HUES64 (cell line): ENCODE results near the gene HBD.

Experiments
- H3K27ac ChIP-seq: 2 replicates; pipeline ENCODE4 v1.7.0; 2013; ENCODE audit warnings: low read depth, low read length, inconsistent platforms
- H3K27me3 ChIP-seq: 2 replicates; pipeline ENCODE4 v1.6.1; 2013; ENCODE audit warnings: mild to moderate bottlenecking, low read length; ENCODE audit not compliant: insufficient read depth
- H3K36me3 ChIP-seq: 2 replicates; pipeline ENCODE4 v1.6.1; 2013; ENCODE audit warnings: mild to moderate bottlenecking, low read length; ENCODE audit not compliant: insufficient read depth
- H3K4me1 ChIP-seq: 2 replicates; pipeline ENCODE4 v1.6.1; 2013; ENCODE audit warnings: mild to moderate bottlenecking, low read length, moderate library complexity; ENCODE audit not compliant: insufficient read depth
- H3K4me3 ChIP-seq: 2 replicates; pipeline ENCODE4 v1.5.1; 2013; ENCODE audit warnings: mild to moderate bottlenecking, low read length, moderate library complexity
- H3K9ac ChIP-seq: 2 replicates; pipeline ENCODE4 v1.6.1; 2013; ENCODE audit warnings: mild to moderate bottlenecking, low read depth, low read length
- H3K9me3 ChIP-seq: 2 replicates; pipeline ENCODE4 v1.6.1; 2013; ENCODE audit warnings: low read depth, low read length; ENCODE audit not compliant: insufficient read depth
- WGBS: fragments of 150-250, 120-280 bp; methylation state at CpG from one replicate; pipeline ENCODE4 v1.1.7; 2013; ENCODE audit warnings: missing lambda C conversion rate; 5-methylcytosine and 5-hydroxymethylcytosine counted together

HBD gene

GRCh38 chr11:5230266-5230665 lies 4.0 kb downstream of the HBD start:
- Histone ChIP-seq H3K27ac (no peak overlapping the region), H3K4me1 (no peaks in the 10 kb centered on the region), H3K27me3 (no peaks in the 10 kb centered on the region), H3K4me3 (no peak overlapping the region), H3K9ac (no peak overlapping the region), H3K9me3 (no peaks in the 10 kb centered on the region), H3K36me3 (no peaks in the 10 kb centered on the region)
- 100% methylated on average over 1 of the region's 1 CpG for WGBS

GRCh38 chr11:5229796-5230195 lies 4.5 kb downstream of the HBD start:
- no peak overlapping the region for H3K4me3 ChIP-seq
- H3K36me3 ChIP-seq: no peaks in the 10 kb centered on the region
- 100% methylated on average over 1 of the region's 2 CpGs for WGBS
- no peak overlapping the region for H3K27ac ChIP-seq
- H3K27me3 ChIP-seq: no peaks in the 10 kb centered on the region
- H3K9me3 ChIP-seq: no peaks in the 10 kb centered on the region
- no peaks in the 10 kb centered on the region for H3K4me1 ChIP-seq
- H3K9ac ChIP-seq: no peak overlapping the region

GRCh38 chr11:5229356-5229755 lies 4.9 kb downstream of the HBD start:
- Histone ChIP-seq H3K27ac (no peak overlapping the region), H3K9ac (no peak overlapping the region), H3K4me1 (no peaks in the 10 kb centered on the region), H3K36me3 (no peaks in the 10 kb centered on the region), H3K4me3 (no peak overlapping the region), H3K27me3 (no peaks in the 10 kb centered on the region), H3K9me3 (no peaks in the 10 kb centered on the region)
- WGBS: no CpG with 5 or more reads among the region's 1 CpG

GRCh38 chr11:5228124-5228523 lies 6.2 kb downstream of the HBD start:
- no peak overlapping the region for H3K4me3 ChIP-seq
- no peak overlapping the region for H3K27ac ChIP-seq
- H3K36me3 ChIP-seq: no peaks in the 10 kb centered on the region
- no peak overlapping the region for H3K9ac ChIP-seq
- no peaks in the 10 kb centered on the region for H3K4me1 ChIP-seq
- 88% methylated on average over 3 of the region's 5 CpGs for WGBS
- no peaks in the 10 kb centered on the region for H3K9me3 ChIP-seq
- no peaks in the 10 kb centered on the region for H3K27me3 ChIP-seq

- WGBS: 90% methylated on average over 1 of the region's 1 CpG
- Histone ChIP-seq H3K9me3 (no peaks in the 10 kb centered on the region), H3K36me3 (no peaks in the 10 kb centered on the region), H3K4me3 (no peak overlapping the region), H3K9ac (no peak overlapping the region), H3K4me1 (no peaks in the 10 kb centered on the region), H3K27ac (no peak overlapping the region), H3K27me3 (no peaks in the 10 kb centered on the region)
Observed at GRCh38 chr11:5227681-5228080, 6.6 kb downstream of the HBD start.

GRCh38 chr11:5226732-5227310 lies 7.5 kb downstream of the HBD start, which contains the start of gene HBB:
HBB (minus strand) TSS chr11:5227071; CDS start chr11:5227021, 50 bp downstream.
- Histone ChIP-seq H3K9ac (no peak within 1 kb of the TSS), H3K36me3 (no peaks in the 10 kb centered on the region), H3K27me3 (no peaks in the 10 kb centered on the region), H3K4me3 (no peak within 1 kb of the TSS), H3K27ac (no peak within 1 kb of the TSS), H3K4me1 (no peaks in the 10 kb centered on the region), H3K9me3 (peaks cover 5% of the 10 kb centered on the region; the same call in 1 of the 2 replicates)
- 92% methylated on average over 3 of the region's 3 CpGs for WGBS

GRCh38 chr11:5225480-5225871 lies 8.8 kb downstream of the HBD start:
- Histone ChIP-seq H3K9ac (no peak overlapping the region), H3K4me1 (no peaks in the 10 kb centered on the region), H3K27ac (no peak overlapping the region), H3K27me3 (no peaks in the 10 kb centered on the region), H3K9me3 (peaks cover 5% of the 10 kb centered on the region; the same call in 1 of the 2 replicates), H3K4me3 (no peak overlapping the region), H3K36me3 (no peaks in the 10 kb centered on the region)
- WGBS: 93% methylated on average over 2 of the region's 2 CpGs

- H3K4me3 ChIP-seq: no peak overlapping the region
- H3K4me1 ChIP-seq: no peaks in the 10 kb centered on the region
- no peaks in the 10 kb centered on the region for H3K36me3 ChIP-seq
- H3K9me3 ChIP-seq: peaks cover 5% of the 10 kb centered on the region; the same call in 1 of the 2 replicates
- no peak overlapping the region for H3K27ac ChIP-seq
- H3K27me3 ChIP-seq: no peaks in the 10 kb centered on the region
- H3K9ac ChIP-seq: no peak overlapping the region
- WGBS: 94% methylated on average over 5 of the region's 6 CpGs
Observed at GRCh38 chr11:5224538-5225479, 9.5 kb downstream of the HBD start.

- no peaks in the 10 kb centered on the region for H3K36me3 ChIP-seq
- H3K9ac ChIP-seq: no peak overlapping the region
- no peak overlapping the region for H3K27ac ChIP-seq
- no peak overlapping the region for H3K4me3 ChIP-seq
- no peaks in the 10 kb centered on the region for H3K27me3 ChIP-seq
- H3K4me1 ChIP-seq: no peaks in the 10 kb centered on the region
- H3K9me3 ChIP-seq: peaks cover 5% of the 10 kb centered on the region; the same call in 1 of the 2 replicates
- 97% methylated on average over 1 of the region's 1 CpG for WGBS
Observed at GRCh38 chr11:5223686-5224085, 10.6 kb downstream of the HBD start.

GRCh38 chr11:5223146-5223545 lies 11.1 kb downstream of the HBD start:
- Histone ChIP-seq H3K9me3 (peaks cover 5% of the 10 kb centered on the region; the same call in 1 of the 2 replicates), H3K4me3 (no peak overlapping the region), H3K9ac (no peak overlapping the region), H3K27ac (no peak overlapping the region), H3K36me3 (no peaks in the 10 kb centered on the region), H3K27me3 (no peaks in the 10 kb centered on the region), H3K4me1 (no peaks in the 10 kb centered on the region)
- WGBS: 92% methylated on average over 6 of the region's 6 CpGs

- H3K9me3 ChIP-seq: no peaks in the 10 kb centered on the region
- no peaks in the 10 kb centered on the region for H3K36me3 ChIP-seq
- H3K4me1 ChIP-seq: 0 out of 2 replicates have a peak, but pooled peaks cover 5% of the 10 kb centered on the region
- H3K27me3 ChIP-seq: no peaks in the 10 kb centered on the region
- no peak overlapping the region for H3K4me3 ChIP-seq
- no peak overlapping the region for H3K9ac ChIP-seq
- WGBS: 66% methylated on average over 7 of the region's 7 CpGs
- no peak overlapping the region for H3K27ac ChIP-seq
Observed at GRCh38 chr11:5210376-5210885, 23.9 kb downstream of the HBD start.
